Transverse colon (tissue), 4 donors: Measurements from ENCODE around the gene TLL2. TPM values are rescaled to one million over a fixed set of nuclear protein-coding genes. Genes with fewer than 3 reads are reported as not detected.

ENCODE experiments used
- DNase-seq: peaks from one replicate; pipeline ENCODE4 v3.0.0-alpha.2; 2019
- H3K27ac ChIP-seq, 4 donors: fragments of 200-600 bp; sonication (generic); 2 replicates each; pipeline ENCODE4 v1.5.1; 2016 to 2018; ENCODE audit warnings: inconsistent platforms in 4 of 4
- H3K27me3 ChIP-seq: fragments of 200-600 bp; sonication (generic); 2 replicates; pipeline ENCODE4 v1.5.1; 2017; ENCODE audit warnings: inconsistent platforms
- H3K36me3 ChIP-seq, 4 donors: fragments of 200-600 bp; sonication (generic); 2 replicates each; pipeline ENCODE4 v1.5.1; 2017 to 2019; ENCODE audit warnings: inconsistent platforms in 4 of 4
- H3K4me1 ChIP-seq, 4 donors: fragments of 200-600 bp; sonication (generic); 2 replicates each; pipeline ENCODE4 v1.5.1; 2017 to 2020; ENCODE audit warnings: inconsistent platforms in 4 of 4
- H3K4me3 ChIP-seq, 4 donors: fragments of 200-600 bp; sonication (generic); 1 replicate in 1 of 4; 2 replicates in 3 of 4; pipeline versions ENCODE4 v1.5.1 to v1.6.1; 2017 to 2019; ENCODE audit warnings: inconsistent platforms in 4 of 4
- H3K9me3 ChIP-seq, 2 donors: fragments of 200-600 bp; sonication (generic); 2 replicates each; pipeline ENCODE4 v1.5.1; 2017 to 2019; ENCODE audit warnings: inconsistent platforms in 2 of 2
- CTCF ChIP-seq, 5 experiments: fragments of 200-600 bp in 3 of 5; fragments of 450-650 bp in 2 of 5; sonication (generic) in 3 of 5; IDR thresholded peaks; 1 replicate in 2 of 5; 2 replicates in 3 of 5; pipeline ENCODE4 v1.5.1; 2016 to 2017; ENCODE audit warnings: antibody characterized with exemption in 5 of 5, inconsistent platforms in 3 of 5, mild to moderate bottlenecking in 2 of 5, moderate library complexity in 1 of 5
- EP300 ChIP-seq: sonication (generic); formaldehyde crosslinking; IDR thresholded peaks from one replicate; pipeline ENCODE4 v1.6.1; 2017; ENCODE audit warnings: antibody characterized with exemption, low read depth
- POLR2A ChIP-seq: fragments of 450-650 bp; IDR thresholded peaks from one replicate; pipeline ENCODE4 v1.6.1; 2016; ENCODE audit warnings: antibody characterized with exemption, mild to moderate bottlenecking, moderate library complexity
- POLR2AphosphoS5 ChIP-seq, 3 donors: sonication (generic); formaldehyde crosslinking; IDR thresholded peaks; one replicate each; pipeline ENCODE4 v1.6.1; 2016; ENCODE audit warnings: antibody characterized with exemption in 3 of 3
- WGBS, 2 donors: methylation state at CpG; one replicate each; pipeline ENCODE4 v1.1.5; 2018; ENCODE audit warnings: low coverage in 1 of 2; 5-methylcytosine and 5-hydroxymethylcytosine counted together
- in situ Hi-C, 4 donors: fragments of 200-750 bp; cut with MboI; loops; one replicate each; pipeline versions ENCODE4 v1.15.0 to v1.15.1; 2017; ENCODE audit warnings: low sequenced_read_pairs in 3 of 4, low pct_ligation_motif_present in 1 of 4, low pct_unique_long_range_greater_than_20kb in 1 of 4
- intact Hi-C: fragments of 100-400 bp; cut with DNase I; formaldehyde crosslinking; loops from one replicate; pipeline ENCODE4 v1.15.1; 2023; ENCODE audit warnings: low total_unique reads
- total RNA-seq, 4 donors: library from RNA; depleted of rRNA; stranded (reverse); fragments of >200 nt; gene quantifications; one replicate each; pipeline ENCODE4 v1.1.0, GENCODE V29; 2016

TLL2 gene
- total RNA-seq, 4 donors from 2014 or later, result 0.32 to 0.96 TPM; not detected in 2

GRCh38 chr10:96440361-96441292 is 73.1 kb downstream of the TLL2 start:
- 63 to 74% methylated on average over 6 to 10 of the region's 10 CpGs for WGBS, 2 donors
- Histone ChIP-seq H3K36me3 (no peaks in the 10 kb centered on the region), H3K27me3 (no peaks in the 10 kb centered on the region), H3K4me3 (no peak overlapping the region), H3K9me3 (peaks cover 0 to under 1% of the 10 kb centered on the region in 2 donors), H3K27ac (peak overlapping the region in 1 of 4 donors; percentile 19), H3K4me1 (peaks cover 0 to 7% (median 0%) of the 10 kb centered on the region in 4 donors)
- DNase-seq, result no peak
- intact Hi-C loops (no loop called here), in situ Hi-C loops (no loop called here)
- TF ChIP-seq POLR2AphosphoS5 (IDR thresholded peaks at IDR 0.05), result no peak

- Histone ChIP-seq H3K36me3 (no peaks in the 10 kb centered on the region), H3K9me3 (peaks cover 0 to 4% of the 10 kb centered on the region in 2 donors), H3K4me3 (no peak overlapping the region), H3K27ac (no peak overlapping the region), H3K27me3 (no peaks in the 10 kb centered on the region), H3K4me1 (peaks cover 0 to 7% (median 0%) of the 10 kb centered on the region in 4 donors)
- no peak for DNase-seq
- no peak for TF ChIP-seq CTCF (IDR thresholded peaks at IDR 0.05)
- TF ChIP-seq POLR2A, result no peak
- TF ChIP-seq EP300, result no peak
- no peak for TF ChIP-seq POLR2AphosphoS5 (IDR thresholded peaks at IDR 0.05)
- in situ Hi-C loops (no loop called here), intact Hi-C loops (no loop called here)
- 60 to 64% methylated on average over 2 of the region's 2 CpGs for WGBS, 2 donors
These were observed 74.0 kb downstream of the TLL2 start for GRCh38 chr10:96439725-96440124.

- H3K9me3 ChIP-seq, result peaks cover 0 to 4% of the 10 kb centered on the region in 2 donors
- no peaks in the 10 kb centered on the region for H3K36me3 ChIP-seq
- H3K27me3 ChIP-seq, result no peaks in the 10 kb centered on the region
- in situ Hi-C loops, result no loop called here
- intact Hi-C loops, result no loop called here
- no peak for DNase-seq
- no peak overlapping the region for H3K4me3 ChIP-seq
- no peak overlapping the region for H3K27ac ChIP-seq
- no peak for TF ChIP-seq CTCF (IDR thresholded peaks at IDR 0.05)
- no peak for TF ChIP-seq POLR2A
- no peak for TF ChIP-seq POLR2AphosphoS5 (IDR thresholded peaks at IDR 0.05)
- TF ChIP-seq EP300, result no peak
- H3K4me1 ChIP-seq, result peaks cover 0 to 4% (median 0%) of the 10 kb centered on the region in 4 donors
These were observed 77.7 kb downstream of the TLL2 start for GRCh38 chr10:96436035-96436434.

GRCh38 chr10:96431211-96431970 is 82.3 kb downstream of the TLL2 start:
- Histone ChIP-seq H3K9me3 (peaks cover 0 to 4% of the 10 kb centered on the region in 2 donors), H3K27me3 (peaks cover 7% of the 10 kb centered on the region), H3K4me3 (no peak overlapping the region), H3K36me3 (no peaks in the 10 kb centered on the region), H3K27ac (no peak overlapping the region), H3K4me1 (no peaks in the 10 kb centered on the region)
- 78 to 88% methylated on average over 13 to 15 of the region's 15 CpGs for WGBS, 2 donors
- TF ChIP-seq EP300 (no peak), POLR2AphosphoS5 (IDR thresholded peaks at IDR 0.05) (no peak), CTCF (IDR thresholded peaks at IDR 0.05) (no peak), POLR2A (no peak)
- DNase-seq, result no peak
- in situ Hi-C loops (no loop called here), intact Hi-C loops (no loop called here)
